Cardiac fibroblast (primary cell): Measurements from ENCODE around the gene GALNT13.

Experiments
- DNase-seq, 2 donors: peaks; one replicate each; pipeline versions ENCODE4 v3.0.0 to v3.0.0-alpha.2; 2010; ENCODE audit warnings: low read depth in 2 of 2
- H3K4me3 ChIP-seq, 2 donors: replicated peaks in 1 of 2; 1 replicate in 1 of 2; 2 replicates in 1 of 2; pipeline ENCODE4 v1.5.1; 2011; ENCODE audit warnings: low read depth in 2 of 2, low read length in 2 of 2, mild to moderate bottlenecking in 2 of 2, moderate library complexity in 1 of 2
- CTCF ChIP-seq: IDR thresholded peaks from one replicate; pipeline ENCODE4 v1.5.1; 2011; ENCODE audit warnings: low read depth, mild to moderate bottlenecking, low read length, inconsistent platforms

GALNT13 gene

GRCh38 chr2:153971855-153972254, 100.1 kb downstream of the GALNT13 start:
- no peak for TF ChIP-seq CTCF
- DNase-seq, result no peak
- no peak overlapping the region for H3K4me3 ChIP-seq

- DNase-seq, result no peak
- no peak for TF ChIP-seq CTCF
- no peak overlapping the region for H3K4me3 ChIP-seq
Observed at GRCh38 chr2:153972412-153972811, 100.7 kb downstream of the GALNT13 start.

- H3K4me3 ChIP-seq, result no peak overlapping the region
- no peak for TF ChIP-seq CTCF
- DNase-seq, result peak; percentile 18 to 33
Observed at GRCh38 chr2:153986488-153987229, 114.9 kb downstream of the GALNT13 start.

- no peak overlapping the region for H3K4me3 ChIP-seq
- peak in 1 of 2 donors; percentile 1 for DNase-seq
- TF ChIP-seq CTCF, result no peak
Observed at GRCh38 chr2:153990771-153991170, 119.0 kb downstream of the GALNT13 start.

- no peak for DNase-seq
- no peak overlapping the region for H3K4me3 ChIP-seq
- no peak for TF ChIP-seq CTCF
Observed at GRCh38 chr2:154013514-154013913, 141.8 kb downstream of the GALNT13 start.

GRCh38 chr2:154015233-154015632, 143.5 kb downstream of the GALNT13 start:
- no peak for DNase-seq
- no peak overlapping the region for H3K4me3 ChIP-seq
- no peak for TF ChIP-seq CTCF

GRCh38 chr2:154029504-154029903, 157.8 kb downstream of the GALNT13 start:
- no peak for TF ChIP-seq CTCF
- DNase-seq, result no peak
- H3K4me3 ChIP-seq, result no peak overlapping the region
